ENCODE measurements around the gene STX8. TPM values are rescaled to one million over a fixed set of nuclear protein-coding genes. Genes with fewer than 3 reads are reported as not detected.

The STX8 gene
- total RNA-seq, 4 donors from 2014 or later, result 69.7 to 129 (median 89.6) TPM

DNA sequence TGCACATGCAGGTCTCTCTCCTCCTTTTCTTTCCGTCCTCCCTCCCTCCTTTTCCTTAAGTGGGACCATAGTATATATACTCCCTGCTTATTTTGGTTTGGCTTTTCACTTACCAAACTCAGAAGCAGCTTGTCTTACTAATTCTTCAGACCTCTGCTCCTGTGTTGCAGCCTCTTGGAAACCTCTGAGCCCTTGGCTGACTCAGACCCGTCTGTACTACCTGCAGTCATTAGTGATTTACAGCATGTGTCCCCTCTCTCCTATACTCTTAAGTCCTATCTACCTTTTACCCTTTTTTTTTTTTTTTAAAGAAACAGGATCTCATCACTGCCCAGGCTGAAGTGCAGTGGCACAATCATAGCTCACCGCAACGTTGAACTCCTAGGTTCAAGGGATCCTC, 207.0 kb downstream of the STX8 start:
- TF ChIP-seq, protein P1, sequence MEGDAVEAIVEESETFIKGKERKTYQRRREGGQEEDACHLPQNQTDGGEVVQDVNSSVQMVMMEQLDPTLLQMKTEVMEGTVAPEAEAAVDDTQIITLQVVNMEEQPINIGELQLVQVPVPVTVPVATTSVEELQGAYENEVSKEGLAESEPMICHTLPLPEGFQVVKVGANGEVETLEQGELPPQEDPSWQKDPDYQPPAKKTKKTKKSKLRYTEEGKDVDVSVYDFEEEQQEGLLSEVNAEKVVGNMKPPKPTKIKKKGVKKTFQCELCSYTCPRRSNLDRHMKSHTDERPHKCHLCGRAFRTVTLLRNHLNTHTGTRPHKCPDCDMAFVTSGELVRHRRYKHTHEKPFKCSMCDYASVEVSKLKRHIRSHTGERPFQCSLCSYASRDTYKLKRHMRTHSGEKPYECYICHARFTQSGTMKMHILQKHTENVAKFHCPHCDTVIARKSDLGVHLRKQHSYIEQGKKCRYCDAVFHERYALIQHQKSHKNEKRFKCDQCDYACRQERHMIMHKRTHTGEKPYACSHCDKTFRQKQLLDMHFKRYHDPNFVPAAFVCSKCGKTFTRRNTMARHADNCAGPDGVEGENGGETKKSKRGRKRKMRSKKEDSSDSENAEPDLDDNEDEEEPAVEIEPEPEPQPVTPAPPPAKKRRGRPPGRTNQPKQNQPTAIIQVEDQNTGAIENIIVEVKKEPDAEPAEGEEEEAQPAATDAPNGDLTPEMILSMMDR (IDR thresholded peaks at IDR 0.05; ENCODE audit: low read depth), result no peak

DNA sequence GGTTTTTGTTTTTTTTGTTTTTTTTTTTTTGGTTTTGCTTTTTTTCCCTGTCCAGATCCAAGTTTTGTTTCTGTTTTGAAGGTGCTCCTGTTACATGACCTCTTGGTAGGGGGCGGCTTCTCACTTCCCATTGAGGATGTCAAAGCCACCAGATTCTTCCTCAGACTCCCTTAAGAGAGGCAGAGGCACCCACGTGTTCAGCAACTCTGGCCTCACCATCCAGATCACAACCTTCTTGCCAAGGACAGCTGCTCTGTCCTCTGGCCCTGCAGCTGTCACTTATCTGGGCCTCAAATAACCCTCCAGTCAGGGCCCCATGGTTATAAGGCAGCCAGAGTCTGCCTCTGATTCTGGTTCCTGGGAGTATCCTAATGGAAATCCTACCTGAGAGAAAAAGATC, 208.5 kb downstream of the STX8 start:
- TF ChIP-seq, protein P1 (IDR thresholded peaks at IDR 0.05; ENCODE audit: low read depth), result no peak

DNA sequence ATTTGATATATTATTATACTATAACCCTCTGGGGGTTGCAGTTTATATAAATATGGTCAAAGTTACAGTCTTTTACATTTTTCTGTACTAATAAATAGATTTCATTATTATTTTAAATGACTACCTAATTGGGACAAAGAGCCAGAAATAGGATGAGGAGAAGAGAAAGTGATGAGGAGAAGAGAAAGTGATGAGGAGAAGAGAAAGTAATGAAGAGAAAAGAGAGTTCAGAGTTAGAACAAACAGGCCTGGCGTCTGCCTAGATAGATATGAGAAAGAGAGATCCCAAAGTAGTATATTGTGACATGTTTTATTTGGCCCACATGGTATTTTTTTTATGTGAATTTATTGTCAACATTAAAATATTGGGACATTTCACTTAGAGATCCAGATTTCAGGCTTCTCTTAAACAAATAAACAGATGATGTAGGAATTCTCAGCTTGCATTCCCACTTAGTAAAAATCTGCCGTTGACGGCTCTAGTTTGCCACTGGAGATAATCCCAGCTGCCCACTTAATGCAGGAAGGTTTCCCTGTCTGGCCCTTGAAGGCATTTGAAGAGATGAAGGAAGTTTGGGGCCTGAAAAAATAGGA, 210.7 kb downstream of the STX8 start:
- TF ChIP-seq, protein P1 (IDR thresholded peaks at IDR 0.05; ENCODE audit: low read depth), result no peak

DNA sequence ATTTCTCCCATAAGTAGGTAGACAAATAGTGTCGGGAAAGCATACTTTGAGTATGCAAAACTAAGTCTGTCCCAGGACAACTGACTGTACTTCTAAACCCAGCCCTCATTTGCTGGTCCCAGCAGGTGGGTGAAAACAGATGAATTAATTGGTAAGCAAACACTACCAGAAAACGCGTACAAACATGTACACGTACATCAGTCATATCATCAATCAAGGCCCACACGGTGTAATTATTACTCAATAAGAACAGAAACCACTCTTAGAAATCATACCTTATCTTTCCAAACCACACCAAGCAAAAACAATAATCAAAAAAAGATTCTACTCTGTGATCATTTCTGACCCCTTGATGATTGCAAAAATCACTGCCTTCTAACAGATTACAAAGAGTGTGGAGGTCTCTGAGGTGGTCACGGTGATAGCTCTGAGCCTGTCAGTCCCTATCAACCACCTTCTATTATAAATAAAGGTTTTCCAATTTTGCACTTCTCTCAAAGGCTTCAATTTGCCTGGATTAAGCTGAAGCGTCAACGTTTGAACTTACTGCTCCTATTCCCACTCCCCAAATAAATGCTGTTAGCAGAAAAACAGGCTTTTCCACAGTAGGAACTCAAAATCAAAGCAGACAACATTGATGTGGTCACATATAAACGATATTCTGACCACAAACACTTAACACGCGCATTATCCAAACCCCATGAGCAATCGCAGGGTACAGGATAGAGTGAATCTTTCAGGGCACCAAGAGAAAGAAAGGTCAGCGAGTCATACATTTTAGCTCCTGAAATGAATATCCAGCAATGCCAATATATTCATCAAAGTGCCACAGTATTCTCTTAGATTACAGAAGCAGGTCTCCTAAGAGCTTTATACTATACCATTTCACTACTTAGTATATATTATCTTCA, 211.9 kb downstream of the STX8 start:
- TF ChIP-seq, protein P1 (IDR thresholded peaks at IDR 0.05; ENCODE audit: low read depth), result no peak

DNA sequence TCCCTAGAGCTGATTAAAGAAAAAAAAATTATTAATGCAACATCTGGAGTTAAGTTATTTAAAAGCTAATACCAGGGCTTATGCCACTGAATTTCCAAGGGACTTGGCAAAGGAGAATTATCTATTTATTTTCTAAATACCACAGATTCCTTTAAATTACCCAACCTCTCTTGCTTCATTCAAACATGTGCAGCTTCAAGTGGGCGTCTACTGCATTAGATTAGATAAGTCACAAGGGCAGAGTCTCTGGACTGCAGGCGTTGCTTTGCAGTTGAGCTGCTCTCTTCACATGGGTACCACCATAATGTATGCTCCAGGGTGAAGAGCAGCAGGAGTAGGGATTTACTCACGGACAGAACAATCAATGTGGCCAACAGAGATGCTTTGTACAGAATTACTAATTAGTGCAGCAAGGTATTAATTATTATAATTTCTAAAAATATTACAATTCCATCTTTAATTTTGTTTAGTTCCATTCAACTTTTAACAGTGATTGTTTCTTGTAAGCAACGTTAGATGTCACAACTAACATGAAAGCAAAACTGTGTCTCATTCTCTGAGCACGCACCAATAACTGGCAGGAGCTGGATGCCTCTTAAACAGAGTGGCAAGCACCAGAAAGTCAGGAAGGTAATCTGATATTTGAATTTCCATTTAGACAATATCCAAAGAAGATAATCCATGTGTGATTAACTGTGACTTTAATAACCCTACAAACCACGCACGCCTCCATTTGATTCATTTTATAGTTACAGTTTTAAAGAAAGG, 214.2 kb downstream of the STX8 start:
- TF ChIP-seq, protein P1 (IDR thresholded peaks at IDR 0.05; ENCODE audit: low read depth), result no peak

DNA sequence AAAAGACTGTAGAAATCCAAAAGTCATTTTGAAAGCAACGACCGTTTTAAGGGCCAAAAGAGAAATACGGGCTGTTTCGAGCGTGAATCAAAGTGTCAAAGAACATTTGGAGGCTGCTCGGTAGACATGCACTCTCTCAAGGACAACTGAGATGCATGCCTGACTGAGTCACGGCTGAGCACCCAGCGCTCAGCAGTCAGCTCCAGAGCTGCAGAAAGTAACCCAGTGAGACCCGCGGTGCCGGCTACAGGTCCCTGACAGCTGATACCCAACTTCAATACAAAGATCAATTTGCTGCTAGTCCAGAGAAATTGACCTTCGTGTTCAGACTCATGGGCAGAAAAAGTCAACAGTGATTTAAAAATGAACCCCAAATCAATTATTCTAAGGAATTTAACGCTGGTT, 214.9 kb downstream of the STX8 start:
- TF ChIP-seq, protein P1 (IDR thresholded peaks at IDR 0.05; ENCODE audit: low read depth), result no peak

DNA sequence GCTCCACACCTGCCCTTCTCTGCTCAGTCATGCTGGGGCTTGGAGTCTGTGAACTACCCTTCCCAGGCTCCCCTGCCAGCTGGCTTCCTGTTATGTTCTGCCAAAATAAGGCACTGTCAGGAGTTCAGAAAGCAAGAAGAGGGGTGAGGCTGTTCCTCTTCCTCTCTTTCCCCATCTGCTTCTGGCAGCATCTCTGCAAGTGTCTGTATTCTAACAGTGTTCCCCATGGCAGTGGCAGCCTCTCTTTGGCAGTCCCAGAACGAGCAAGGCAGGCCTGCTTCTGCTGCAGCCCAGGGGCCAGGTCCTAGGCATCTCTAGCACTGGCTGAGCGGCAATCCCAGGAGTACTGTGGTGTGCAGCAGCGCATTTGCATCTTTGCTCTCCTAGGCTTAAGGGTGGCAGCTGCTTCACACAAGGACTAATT, 219.1 kb downstream of the STX8 start:
- TF ChIP-seq, protein P1 (IDR thresholded peaks at IDR 0.05; ENCODE audit: low read depth), result no peak

All from subcutaneous adipose tissue (tissue), 4 donors.